GM21423 (cell line): ENCODE measurements around the gene GNAO1.

Experiments
- ATAC-seq: cut with Tn5 transposase; IDR thresholded peaks from one replicate; pipeline ENCODE4 v1.9.1; 2021; ENCODE audit warnings: mild to moderate bottlenecking, moderate library complexity; ENCODE audit not compliant: unreplicated experiment

GNAO1 gene

GRCh38 chr16:56306690-56307533 is 115.6 kb downstream of the GNAO1 start:
- no peak for ATAC-seq

GRCh38 chr16:56307534-56307873 is 116.2 kb downstream of the GNAO1 start:
- ATAC-seq = no peak

- ATAC-seq = no peak
Observed at GRCh38 chr16:56309008-56309407, 117.7 kb downstream of the GNAO1 start.

GRCh38 chr16:56310690-56311089 is 119.4 kb downstream of the GNAO1 start:
- ATAC-seq = no peak

GRCh38 chr16:56311208-56312027 is 120.1 kb downstream of the GNAO1 start:
- no peak for ATAC-seq

- ATAC-seq = no peak
Observed at GRCh38 chr16:56312028-56312300, 120.7 kb downstream of the GNAO1 start.

- ATAC-seq = no peak
Observed at GRCh38 chr16:56312556-56312955, 121.3 kb downstream of the GNAO1 start.

- no peak for ATAC-seq
Observed at GRCh38 chr16:56314244-56314850, 123.1 kb downstream of the GNAO1 start.

GRCh38 chr16:56315955-56316354 is 124.7 kb downstream of the GNAO1 start:
- ATAC-seq = no peak

GRCh38 chr16:56316545-56316944 is 125.3 kb downstream of the GNAO1 start:
- no peak for ATAC-seq

- ATAC-seq = peak; percentile 91
Observed at GRCh38 chr16:56317998-56318826, 126.9 kb downstream of the GNAO1 start.

- ATAC-seq = no peak
Observed at GRCh38 chr16:56318827-56319140, 127.5 kb downstream of the GNAO1 start.

GRCh38 chr16:56319376-56319775 is 128.1 kb downstream of the GNAO1 start:
- ATAC-seq = no peak

- ATAC-seq = no peak
Observed at GRCh38 chr16:56320056-56320455, 128.8 kb downstream of the GNAO1 start.

GRCh38 chr16:56320811-56321558 is 129.7 kb downstream of the GNAO1 start:
- ATAC-seq = no peak

GRCh38 chr16:56321571-56321970 is 130.3 kb downstream of the GNAO1 start:
- ATAC-seq = no peak

- no peak for ATAC-seq
Observed at GRCh38 chr16:56324406-56324805, 133.1 kb downstream of the GNAO1 start.

- ATAC-seq = no peak
Observed at GRCh38 chr16:56325956-56326355, 134.7 kb downstream of the GNAO1 start.

GRCh38 chr16:56327071-56327928 is 136.0 kb downstream of the GNAO1 start:
- no peak for ATAC-seq

GRCh38 chr16:56327929-56328258 is 136.6 kb downstream of the GNAO1 start:
- ATAC-seq = no peak
